NCI-H345 treated with DMSO at 0.1 percent for 48 hours (cell line): ENCODE measurements around the gene SLC27A1.

Experiments
- DNase-seq: peaks from one replicate; lab custom pipeline; 2025; ENCODE audit not compliant: unreplicated experiment; lab: John Stamatoyannopoulos, UW

Gene SLC27A1

DNA sequence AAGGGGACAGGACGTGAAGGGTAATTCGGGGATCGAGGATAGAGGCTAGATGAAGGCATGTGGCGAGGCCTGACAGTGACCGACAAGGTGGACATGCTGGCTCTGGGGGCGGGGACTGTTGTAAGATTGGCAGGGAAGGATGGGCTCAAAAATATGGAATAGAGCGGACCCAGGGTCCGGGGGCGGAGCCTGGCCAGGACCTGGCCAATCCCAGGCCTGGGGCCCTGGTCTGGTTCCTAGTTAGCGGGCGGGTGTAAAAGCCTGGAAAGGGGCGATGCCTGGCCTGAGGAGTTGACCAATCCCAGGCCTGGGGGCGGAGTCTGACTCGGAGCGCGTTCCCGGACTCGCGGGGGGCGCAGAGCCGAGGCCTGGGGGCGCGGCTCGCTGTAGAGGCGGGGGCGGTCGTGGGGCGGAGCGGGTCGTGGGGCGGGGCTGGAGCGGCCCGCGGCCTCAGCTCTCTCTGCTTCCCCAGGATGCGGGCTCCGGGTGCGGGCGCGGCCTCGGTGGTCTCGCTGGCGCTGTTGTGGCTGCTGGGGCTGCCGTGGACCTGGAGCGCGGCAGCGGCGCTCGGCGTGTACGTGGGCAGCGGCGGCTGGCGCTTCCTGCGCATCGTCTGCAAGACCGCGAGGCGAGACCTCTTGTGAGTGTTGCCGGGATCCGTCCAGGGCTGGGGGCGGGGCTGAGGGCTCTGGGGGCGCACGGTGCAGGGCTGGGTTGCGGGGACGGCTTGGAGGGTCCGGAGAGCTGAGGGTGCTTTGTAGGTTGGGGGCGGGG lies at the start of gene SLC27A1:
Gene SLC27A1 (plus strand): TSS at position 457 of the 774 bp plus-strand sequence. CDS start 17 bp downstream, at position 474.
- DNase-seq: peak; percentile 94

DNA sequence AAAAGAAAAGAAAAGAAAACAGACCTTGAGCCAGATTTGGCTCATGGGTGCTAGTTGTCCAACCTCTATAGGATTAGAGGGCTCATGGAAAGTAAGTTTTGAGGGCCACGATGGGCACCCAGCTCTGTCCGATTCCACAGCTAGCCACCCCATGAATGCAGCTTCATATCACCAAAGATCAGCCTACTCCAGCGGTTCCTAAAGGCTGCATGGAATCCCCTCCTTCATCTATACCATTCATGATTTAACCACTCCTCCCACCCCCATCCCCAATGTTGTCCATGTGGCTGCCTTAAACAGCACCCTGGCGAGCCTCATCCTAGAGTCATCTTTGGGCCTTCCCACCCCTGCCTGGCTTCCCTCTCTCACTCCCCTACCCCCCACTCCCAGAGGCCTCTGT lies 48.4 kb upstream of the SLC27A1 start:
- DNase-seq: no peak

DNA sequence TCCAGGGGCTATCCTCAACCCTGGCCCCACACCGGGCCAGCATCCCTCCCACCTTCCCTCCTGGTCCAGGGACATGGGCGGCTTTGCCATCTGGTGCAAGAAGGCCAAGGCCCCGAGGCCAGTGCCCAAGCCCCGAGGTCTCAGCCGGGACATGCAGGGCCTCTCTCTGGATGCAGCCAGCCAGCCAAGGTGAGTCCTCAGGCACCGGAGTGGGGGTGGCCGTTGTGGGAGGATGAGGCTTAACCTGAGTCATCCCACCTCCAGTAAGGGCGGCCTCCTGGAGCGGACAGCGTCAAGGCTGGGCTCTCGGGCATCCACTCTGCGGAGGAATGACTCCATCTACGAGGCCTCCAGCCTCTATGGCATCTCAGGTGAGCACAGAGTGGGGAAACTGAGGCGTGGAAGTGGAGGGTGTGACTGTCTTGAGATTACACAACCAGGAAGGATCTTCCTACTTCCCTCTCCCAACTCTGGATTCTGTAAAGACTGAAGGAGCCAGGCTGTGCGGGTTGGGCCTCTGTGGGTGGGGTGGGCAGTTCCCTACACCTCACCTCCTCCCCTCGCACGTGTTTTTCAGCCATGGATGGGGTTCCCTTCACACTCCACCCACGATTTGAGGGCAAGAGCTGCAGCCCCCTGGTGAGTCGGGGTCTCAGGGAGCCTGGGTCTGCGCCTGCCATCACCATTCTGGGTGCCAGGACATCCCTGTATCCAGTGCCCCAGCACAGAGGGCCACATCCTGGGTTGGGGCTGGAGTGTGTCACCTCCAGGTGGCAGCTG lies 46.7 kb upstream of the SLC27A1 start:
- DNase-seq: no peak

DNA sequence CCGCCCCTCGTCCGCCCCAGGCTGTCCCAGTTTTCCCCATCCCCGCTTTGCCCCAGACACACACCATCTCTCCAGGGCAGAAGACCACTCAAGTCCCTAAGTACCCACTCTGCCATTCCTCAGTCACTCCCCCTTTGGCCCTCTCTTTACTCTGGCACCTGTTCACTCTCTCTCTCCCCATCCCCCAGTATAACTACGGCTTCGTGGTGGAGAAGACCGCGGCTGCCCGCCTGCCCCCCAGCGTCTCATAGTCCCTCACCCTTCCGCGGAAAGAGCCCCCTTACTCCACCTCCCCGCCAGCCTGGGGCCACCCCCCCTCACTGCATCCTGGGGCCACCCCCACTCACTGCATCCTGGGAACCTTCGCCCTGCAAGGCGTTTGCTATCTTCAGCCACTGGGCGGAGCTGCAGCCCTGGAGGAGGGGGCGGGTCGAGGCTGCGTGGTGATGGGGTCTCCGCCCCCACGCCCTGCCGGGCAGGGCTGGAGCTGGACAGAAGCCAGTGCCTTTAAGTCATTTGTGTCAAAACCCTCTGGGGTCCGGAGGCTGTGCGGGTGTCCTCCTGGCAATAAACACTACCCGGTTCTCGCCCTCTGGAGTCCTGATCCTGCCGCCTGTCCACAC lies 45.5 kb upstream of the SLC27A1 start:
- DNase-seq: no peak

DNA sequence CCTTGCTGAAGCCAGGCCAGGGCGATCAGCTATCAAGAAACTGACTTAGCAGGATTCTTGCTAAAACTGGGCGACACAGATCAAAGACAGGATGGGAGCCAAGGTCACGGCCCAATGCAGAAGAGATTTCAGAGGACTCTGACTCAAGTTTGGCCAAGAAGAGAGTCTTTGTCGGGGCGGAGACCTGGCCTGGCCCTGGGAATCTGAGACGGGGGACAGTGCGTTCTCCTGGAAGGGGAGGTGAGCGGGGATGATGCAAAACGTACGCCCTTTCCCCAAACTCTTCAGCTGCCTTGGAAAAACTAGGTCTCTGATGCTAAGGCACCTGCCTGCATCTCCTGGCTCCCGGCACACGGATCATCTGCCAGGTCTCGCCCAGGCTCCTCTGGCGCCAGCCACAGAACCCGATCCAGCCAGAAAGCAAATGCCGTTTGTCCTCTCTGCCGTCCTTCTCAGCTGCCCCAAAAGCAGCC lies 40.6 kb upstream of the SLC27A1 start:
- DNase-seq: no peak

DNA sequence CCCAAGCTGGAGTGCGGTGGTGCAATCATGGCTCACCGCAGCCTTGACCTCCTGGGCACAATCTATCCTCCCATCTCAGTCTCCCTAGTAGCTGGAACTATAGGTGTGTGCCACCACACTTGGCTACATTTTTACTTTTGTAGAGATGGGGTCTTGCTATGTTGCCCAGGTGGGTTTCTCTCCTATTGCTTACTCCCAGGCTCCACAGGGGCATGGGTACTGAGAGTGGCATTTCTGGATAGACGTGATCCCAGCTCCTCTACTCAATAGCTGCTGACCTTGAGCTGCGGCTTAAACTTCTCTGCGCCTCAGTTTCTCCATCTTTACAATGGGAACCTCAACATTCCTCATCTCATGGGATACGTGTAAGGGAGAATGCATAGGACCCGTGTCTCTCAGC lies 38.9 kb upstream of the SLC27A1 start:
- no peak for DNase-seq

DNA sequence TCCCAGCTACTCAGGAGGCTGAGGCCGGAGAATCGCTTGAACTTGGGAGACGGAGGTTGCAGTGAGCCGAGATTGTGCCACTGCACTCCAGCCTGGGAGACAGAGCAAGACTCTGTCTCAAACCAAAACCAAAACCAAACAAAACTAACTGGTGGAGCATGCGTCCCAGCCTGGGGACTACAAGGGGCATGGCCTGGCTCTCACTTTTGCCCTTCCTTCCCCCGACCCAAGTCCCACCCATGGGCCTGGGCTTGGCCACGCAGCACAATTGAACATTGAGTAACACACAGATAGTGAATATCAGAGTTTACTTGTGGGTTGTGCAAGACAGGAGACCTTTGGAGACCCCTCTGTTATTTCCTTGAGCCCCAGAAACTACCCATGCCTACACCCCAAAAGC lies 35.1 kb upstream of the SLC27A1 start:
- DNase-seq: no peak

DNA sequence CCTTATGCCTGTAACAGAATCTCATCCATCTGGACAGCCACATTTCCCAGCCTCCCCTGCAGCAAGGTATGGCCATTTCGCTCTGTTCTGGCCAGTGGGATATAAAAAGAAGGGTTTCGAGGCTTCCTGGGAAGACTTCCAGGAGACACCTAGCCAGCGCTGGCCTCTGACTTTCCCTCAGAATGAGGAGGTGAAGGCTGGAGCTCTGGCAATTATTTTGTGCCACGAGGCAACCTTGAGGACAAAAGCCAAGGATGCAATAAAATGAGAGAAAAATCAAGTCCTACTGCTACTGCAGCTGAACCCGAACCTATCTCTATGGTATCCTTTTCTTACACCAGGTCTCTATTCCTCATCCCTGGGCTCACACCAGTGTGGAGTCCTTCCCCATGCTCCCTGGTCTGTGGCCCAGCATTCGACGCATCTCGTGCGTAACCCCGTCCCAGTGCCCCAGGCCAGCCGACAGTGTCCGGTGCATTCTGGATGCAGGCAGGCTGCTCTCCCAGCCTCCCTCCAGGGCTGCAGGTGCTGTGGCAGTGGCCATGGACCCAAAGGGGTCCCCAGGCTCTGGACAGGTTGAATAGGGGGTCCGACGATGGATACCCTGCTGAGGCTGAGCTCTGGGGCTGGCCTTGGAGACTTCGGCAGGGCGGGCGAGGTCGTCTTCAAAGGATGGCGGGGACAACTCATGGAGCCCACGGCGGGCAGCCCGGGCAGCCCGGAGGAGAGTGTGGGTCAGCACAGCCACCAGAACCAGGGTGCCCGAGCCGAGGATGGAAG lies 34.0 kb upstream of the SLC27A1 start:
- DNase-seq: no peak

DNA sequence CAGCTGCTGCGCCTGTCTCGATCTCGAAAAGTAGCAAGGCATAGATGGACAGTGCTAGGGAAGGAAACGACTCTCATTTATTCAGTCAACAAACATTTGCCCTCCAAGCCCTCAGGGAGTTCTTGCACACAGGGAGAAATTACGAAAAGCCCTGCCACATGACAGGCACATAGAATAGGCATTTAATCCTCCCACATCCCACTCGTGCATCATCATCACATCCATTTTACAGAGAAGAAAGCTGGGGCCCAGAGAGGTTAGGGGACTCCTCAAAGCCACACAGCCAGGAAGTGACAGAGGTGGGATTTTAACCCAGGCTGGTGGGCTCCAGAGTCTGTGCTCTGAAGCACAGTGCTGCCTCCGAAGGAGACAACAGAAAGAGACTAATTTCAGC lies 33.5 kb upstream of the SLC27A1 start:
- no peak for DNase-seq

DNA sequence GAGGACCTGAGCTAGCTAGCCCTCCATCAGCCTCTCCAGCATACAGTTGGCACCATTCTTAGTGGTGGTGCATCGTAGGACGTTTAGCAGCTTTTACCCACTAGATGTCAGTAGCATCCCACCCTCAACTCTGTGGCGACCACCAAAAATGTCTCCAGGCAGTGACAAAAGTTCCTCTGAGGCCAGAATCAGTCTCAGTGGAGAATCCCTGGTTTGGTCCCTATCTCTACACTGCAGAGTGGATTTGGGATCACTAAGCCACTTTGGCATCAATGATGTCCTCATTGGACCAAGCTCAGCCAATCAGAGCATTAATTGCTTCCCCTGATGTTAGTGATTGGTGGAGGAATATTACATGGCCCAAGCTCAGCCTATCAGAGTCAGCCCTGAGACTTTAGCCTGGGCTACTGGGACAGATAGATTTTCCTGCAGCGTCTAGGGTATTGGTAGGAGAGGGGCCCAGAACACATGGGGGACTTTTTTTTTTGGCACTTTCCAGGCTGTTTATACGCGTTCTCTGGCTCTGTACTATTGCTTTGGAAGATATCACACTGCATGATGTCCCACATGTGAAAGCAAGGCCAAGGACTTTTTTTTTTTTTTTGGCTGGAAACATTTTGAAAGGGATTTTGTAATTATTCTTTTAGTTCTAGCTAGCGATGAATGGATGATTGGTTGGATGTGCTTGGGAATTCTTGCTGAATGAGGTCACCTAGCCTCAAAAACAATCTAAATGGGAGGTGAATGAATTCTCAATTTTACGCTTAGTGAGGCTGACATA lies 28.9 kb upstream of the SLC27A1 start:
- DNase-seq: no peak

DNA sequence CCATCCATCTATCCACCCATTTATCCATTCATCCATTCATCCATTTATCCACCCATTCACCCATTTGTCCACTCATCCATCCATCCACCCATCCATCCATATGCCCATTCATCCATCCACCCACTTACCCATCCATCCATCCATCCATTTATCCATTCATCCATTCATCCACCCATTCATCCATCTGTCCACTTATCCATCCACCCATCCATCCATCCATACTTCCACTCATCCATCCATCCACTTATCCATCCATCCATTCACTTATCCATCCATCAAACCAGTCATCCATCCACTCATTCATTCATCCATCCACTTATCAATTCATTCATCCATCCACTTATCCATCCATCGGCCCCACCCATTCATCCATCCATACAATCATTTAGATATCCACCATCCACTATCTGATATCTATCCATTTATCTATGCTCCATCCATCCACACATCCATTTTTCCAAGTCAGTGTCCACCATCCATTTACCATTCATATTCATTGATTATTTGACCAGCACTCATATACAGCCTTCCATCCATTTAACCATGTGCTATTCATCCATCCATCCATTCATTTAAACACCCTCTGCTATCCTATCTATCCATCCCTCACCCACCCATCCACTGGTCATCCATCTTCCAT lies 24.7 kb upstream of the SLC27A1 start:
- DNase-seq: no peak

DNA sequence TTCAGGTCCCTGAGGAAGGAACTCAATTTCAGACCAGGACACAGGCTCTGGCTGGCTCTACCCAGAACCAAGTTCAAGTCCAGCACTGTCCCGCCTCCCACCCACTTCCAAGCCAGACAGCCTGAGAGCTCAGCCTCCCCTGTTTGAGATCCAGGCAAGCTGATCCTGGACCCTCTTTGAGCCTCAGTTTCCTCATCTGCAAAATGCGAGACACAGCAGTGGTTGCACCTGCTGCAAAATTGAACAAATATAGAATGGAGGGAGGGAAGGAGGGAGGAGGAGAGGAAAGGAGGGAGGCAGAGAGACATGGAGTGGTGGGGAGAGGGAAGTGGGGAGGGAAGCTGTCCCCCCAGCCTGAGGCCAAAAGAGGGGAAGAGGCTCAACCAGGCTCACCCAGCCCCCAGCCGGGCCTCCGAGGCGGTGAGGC lies 22.6 kb upstream of the SLC27A1 start:
- no peak for DNase-seq

DNA sequence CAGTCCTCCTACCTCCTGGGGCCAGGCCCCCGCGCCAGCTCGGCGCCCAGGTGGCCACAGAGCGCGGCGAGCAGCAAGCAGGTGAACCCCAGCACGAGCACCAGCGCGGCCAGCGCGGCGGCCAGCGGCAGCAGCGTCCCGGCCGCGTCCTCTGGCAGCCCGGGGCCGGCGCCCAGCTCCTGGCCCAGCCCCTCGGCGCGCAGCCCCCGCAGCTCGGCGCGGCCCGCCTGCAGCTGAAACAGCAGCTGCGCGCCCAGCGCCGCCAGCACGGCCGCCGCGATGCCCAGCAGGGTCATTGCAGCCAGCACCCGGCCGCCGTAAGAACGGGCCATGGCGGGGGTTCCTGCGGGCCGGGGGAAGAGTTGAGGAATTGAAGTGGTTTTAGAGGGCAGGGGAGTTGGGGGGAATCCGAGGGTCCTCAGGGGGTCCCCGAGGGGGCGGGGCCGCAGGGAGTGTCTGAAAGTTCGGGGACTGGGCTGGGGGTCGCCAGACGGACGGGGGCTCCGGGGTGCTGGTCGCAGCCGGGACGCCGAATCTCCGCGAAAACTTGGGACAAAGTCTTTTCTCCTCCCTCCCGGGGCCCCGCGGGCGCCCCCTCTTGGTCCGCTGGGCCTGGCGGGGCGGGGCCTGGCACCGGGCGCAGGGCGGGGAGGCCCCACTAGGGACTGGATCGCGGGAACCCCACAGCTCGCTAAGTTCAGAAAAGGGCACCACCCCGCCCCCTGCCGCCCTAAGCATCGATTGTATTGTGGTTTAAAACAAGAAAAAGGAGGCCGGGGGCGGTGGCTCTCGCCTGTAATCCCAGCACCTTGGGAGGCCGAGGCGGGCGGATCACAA lies 22.0 kb upstream of the SLC27A1 start, which contains the start of gene TMEM221:
Gene TMEM221 (minus strand): TSS at position 538 of the 837 bp plus-strand sequence. CDS start 206 bp downstream, at position 332.
- no peak for DNase-seq

DNA sequence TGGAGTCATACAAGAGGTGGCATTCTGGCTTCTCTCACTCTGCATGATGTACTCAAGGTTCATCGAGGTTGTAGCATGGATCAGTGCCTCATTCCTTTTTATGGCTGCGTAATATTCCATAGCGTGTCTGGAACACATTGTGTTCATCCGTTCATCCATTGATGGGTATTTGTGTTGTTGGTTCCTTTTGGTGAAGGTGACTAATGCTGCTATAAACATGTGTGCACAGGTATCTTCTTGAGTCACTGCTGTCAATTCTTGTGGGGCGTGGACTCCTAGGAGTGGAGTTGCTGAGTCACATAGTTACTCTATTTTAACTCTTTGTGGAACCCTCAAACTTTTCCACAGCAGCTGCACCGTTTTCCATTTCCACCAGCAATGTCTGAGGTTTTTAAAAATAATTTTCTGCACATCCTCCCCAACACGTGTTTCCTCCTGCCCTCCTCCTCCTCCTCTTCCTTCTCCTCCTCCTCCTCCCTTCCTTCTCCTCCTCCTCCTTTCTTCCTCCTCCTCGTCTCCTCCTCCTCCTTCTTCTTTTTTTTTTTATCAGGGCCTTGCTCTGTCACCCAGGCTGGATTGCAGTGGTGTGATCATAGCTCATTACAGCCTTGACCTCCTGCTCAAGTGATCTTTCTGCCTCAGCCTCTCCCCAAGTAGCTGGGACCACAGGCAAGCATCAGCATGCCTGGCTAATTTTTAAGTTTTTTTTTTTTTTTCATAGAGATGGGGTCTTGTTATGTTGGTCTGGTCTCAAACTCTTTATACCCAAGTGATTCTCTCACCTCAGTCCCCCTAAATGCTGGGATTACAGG lies 19.9 kb upstream of the SLC27A1 start:
- no peak for DNase-seq

DNA sequence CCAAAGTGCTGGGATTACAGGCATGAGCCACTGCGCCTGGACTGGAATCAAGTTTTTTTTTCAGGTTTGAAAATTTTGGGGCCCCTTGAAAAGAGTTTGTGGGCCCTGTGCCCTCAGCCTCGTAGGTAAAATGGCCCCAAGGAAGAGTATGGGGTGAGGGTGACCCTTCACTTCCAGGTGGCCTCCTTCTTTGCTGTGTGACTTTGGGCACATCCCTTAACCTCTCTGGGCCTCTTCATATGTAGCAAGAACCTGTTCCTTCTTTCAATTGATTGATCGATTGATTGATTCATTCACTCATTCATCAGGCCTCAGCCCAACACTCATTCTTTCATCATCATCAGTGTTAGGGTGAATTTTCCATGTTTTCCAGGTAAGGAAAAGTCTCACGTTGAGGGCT lies 18.5 kb upstream of the SLC27A1 start:
- DNase-seq: no peak

DNA sequence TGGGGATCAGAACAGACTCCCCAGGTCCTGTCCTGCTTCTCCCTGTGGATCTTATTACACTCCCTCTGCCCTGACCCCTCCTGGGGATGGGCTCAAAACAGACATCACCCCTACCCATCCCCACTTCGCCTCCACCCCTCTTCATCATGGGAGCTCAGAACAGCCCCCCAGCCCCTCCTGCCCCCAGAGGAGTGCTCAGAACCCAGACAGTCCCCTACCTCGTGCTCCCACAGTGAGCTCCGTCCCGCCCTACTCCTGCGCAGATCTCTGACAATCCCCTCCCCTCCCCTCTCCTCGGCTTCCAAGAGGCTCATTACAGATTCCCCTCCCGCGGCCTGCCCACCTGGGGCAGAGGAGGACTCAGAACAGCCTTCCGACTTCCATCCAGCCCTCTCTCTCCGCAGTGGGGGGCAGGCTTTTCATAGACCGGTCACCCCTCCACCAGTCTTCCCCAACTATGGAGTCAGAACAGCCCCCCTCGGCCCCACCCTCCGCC lies 15.7 kb upstream of the SLC27A1 start:
- DNase-seq: peak; percentile 6

DNA sequence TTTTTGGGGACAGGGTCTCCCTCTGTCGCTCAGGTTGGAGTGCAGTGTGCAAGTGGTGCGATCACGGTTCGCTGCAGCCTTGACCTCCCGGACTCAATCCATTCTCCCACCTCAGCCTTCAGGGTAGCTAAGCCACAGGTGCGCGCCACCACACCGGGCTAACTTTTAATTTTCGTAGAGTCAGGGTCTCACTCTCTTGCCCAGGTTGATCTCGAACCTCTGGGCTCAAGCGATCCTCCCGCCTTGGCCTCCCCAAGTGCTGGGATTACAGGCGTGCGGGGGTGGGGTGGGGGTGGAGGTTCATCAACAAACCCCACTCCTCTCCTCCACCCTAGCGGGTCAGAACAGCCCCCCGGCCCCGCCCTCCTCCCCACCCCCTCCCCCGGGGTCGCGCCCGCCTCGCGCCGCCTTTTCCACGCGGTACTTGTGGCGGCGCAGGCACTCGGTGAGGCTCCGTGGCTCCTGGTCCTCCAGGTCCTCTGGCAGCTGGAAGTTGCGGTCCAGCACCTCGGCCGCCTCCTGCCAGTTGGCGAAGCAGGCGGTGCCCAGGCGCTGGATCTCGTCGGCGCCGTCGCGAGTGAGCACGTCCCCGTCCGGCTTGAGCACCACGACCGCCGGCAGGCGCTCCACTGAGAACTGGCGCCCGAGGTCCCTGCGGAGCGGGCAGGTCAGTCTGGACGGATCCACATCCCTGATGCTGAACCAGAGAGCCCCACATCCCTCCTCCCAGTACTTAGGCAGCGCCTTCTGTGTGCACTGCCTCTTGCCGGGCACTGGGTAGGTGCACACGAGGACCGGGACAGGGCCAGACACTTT lies 14.8 kb upstream of the SLC27A1 start:
- DNase-seq: no peak
